Measurements from ENCODE around the gene UNC13D.

The UNC13D gene

GRCh38 chr17:75850928-75851692 is 6.9 kb upstream of the UNC13D start:
- no peak for DNase-seq (ENCODE audit: low read depth in 2 of 2)

GRCh38 chr17:75849724-75850123 is 5.5 kb upstream of the UNC13D start:
- no peak for DNase-seq (ENCODE audit: low read depth in 2 of 2)

GRCh38 chr17:75849279-75849646 is 5.1 kb upstream of the UNC13D start:
- DNase-seq (ENCODE audit: low read depth in 2 of 2), result no peak

- DNase-seq (ENCODE audit: low read depth in 2 of 2), result peak; percentile 51 to 53
These were observed 4.5 kb upstream of the UNC13D start for GRCh38 chr17:75848523-75849278.

GRCh38 chr17:75847614-75848522 is 3.7 kb upstream of the UNC13D start:
- DNase-seq (ENCODE audit: low read depth in 2 of 2), result no peak

GRCh38 chr17:75846692-75847613 is 2.7 kb upstream of the UNC13D start:
- no peak for DNase-seq (ENCODE audit: low read depth in 2 of 2)

- DNase-seq (ENCODE audit: low read depth in 2 of 2), result no peak
These were observed 1.9 kb upstream of the UNC13D start for GRCh38 chr17:75845933-75846691.

- peak; percentile 52 to 57 for DNase-seq (ENCODE audit: low read depth in 2 of 2)
These were observed 981 bp upstream of the UNC13D start for GRCh38 chr17:75845058-75845711.

- DNase-seq (ENCODE audit: low read depth in 2 of 2), result no peak
These were observed 390 bp upstream of the UNC13D start for GRCh38 chr17:75844530-75845057.

- DNase-seq (ENCODE audit: low read depth in 2 of 2), result no peak
These were observed 1.1 kb downstream of the UNC13D start for GRCh38 chr17:75842963-75843576.

- no peak for DNase-seq (ENCODE audit: low read depth in 2 of 2)
These were observed 1.8 kb downstream of the UNC13D start for GRCh38 chr17:75842411-75842810.

- no peak for DNase-seq (ENCODE audit: low read depth in 2 of 2)
These were observed 3.4 kb downstream of the UNC13D start for GRCh38 chr17:75840799-75841164.

GRCh38 chr17:75839942-75840798 is 4.0 kb downstream of the UNC13D start:
- DNase-seq (ENCODE audit: low read depth in 2 of 2), result no peak

- DNase-seq (ENCODE audit: low read depth in 2 of 2), result no peak
These were observed 5.8 kb downstream of the UNC13D start for GRCh38 chr17:75838410-75838809.

- no peak for DNase-seq (ENCODE audit: low read depth in 2 of 2)
These were observed 6.3 kb downstream of the UNC13D start for GRCh38 chr17:75837899-75838298.

- no peak for DNase-seq (ENCODE audit: low read depth in 2 of 2)
These were observed 7.6 kb downstream of the UNC13D start for GRCh38 chr17:75836605-75837004.

- no peak for DNase-seq (ENCODE audit: low read depth in 2 of 2)
These were observed 8.6 kb downstream of the UNC13D start for GRCh38 chr17:75835654-75835987.

- no peak for DNase-seq (ENCODE audit: low read depth in 2 of 2)
These were observed 9.1 kb downstream of the UNC13D start for GRCh38 chr17:75834928-75835653.
